ENCODE results near the gene NEGR1.

- TF ChIP-seq, protein P1, sequence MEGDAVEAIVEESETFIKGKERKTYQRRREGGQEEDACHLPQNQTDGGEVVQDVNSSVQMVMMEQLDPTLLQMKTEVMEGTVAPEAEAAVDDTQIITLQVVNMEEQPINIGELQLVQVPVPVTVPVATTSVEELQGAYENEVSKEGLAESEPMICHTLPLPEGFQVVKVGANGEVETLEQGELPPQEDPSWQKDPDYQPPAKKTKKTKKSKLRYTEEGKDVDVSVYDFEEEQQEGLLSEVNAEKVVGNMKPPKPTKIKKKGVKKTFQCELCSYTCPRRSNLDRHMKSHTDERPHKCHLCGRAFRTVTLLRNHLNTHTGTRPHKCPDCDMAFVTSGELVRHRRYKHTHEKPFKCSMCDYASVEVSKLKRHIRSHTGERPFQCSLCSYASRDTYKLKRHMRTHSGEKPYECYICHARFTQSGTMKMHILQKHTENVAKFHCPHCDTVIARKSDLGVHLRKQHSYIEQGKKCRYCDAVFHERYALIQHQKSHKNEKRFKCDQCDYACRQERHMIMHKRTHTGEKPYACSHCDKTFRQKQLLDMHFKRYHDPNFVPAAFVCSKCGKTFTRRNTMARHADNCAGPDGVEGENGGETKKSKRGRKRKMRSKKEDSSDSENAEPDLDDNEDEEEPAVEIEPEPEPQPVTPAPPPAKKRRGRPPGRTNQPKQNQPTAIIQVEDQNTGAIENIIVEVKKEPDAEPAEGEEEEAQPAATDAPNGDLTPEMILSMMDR (IDR thresholded peaks at IDR 0.05) = no peak
- no peak for TF ChIP-seq ZFX (IDR thresholded peaks at IDR 0.05; ENCODE audit: borderline replicate concordance)
Measured at GRCh38 chr1:72221811-72222210, 60.5 kb downstream of the NEGR1 start.

Measured in 22Rv1 (cell line).